HUES6 (cell line): ENCODE results near the gene GLUL.

ENCODE experiments used
- H3K27ac ChIP-seq: 2 replicates; pipeline ENCODE4 v1.7.0; 2013; ENCODE audit warnings: low read depth, mild to moderate bottlenecking, low read length, inconsistent platforms
- H3K27me3 ChIP-seq: 2 replicates; pipeline ENCODE4 v1.6.1; 2013; ENCODE audit warnings: low read length; ENCODE audit not compliant: control insufficient read depth, insufficient read depth
- H3K36me3 ChIP-seq: 2 replicates; pipeline ENCODE4 v1.6.1; 2013; ENCODE audit warnings: low read length; ENCODE audit not compliant: control insufficient read depth, insufficient read depth
- H3K4me1 ChIP-seq: 2 replicates; pipeline ENCODE4 v1.6.1; 2013; ENCODE audit warnings: low read length; ENCODE audit not compliant: control insufficient read depth, insufficient read depth
- H3K4me3 ChIP-seq: 2 replicates; pipeline ENCODE4 v1.5.1; 2013; ENCODE audit warnings: low read depth, low read length
- H3K9ac ChIP-seq: one replicate; pipeline ENCODE4 v1.6.1; 2013; ENCODE audit warnings: mild to moderate bottlenecking, low read length
- H3K9me3 ChIP-seq: 2 replicates; pipeline ENCODE4 v1.6.1; 2013; ENCODE audit warnings: low read depth, low read length; ENCODE audit not compliant: control insufficient read depth, insufficient read depth

The GLUL gene

GRCh38 chr1:182410620-182411273 is 19.2 kb upstream of the GLUL start:
- no peak overlapping the region for H3K27ac ChIP-seq
- peaks cover 4% of the 10 kb centered on the region; the same call in 1 of the 2 replicates for H3K9me3 ChIP-seq
- H3K4me3 ChIP-seq: no peak overlapping the region
- H3K27me3 ChIP-seq: no peaks in the 10 kb centered on the region
- no peak overlapping the region for H3K9ac ChIP-seq
- H3K36me3 ChIP-seq: no peaks in the 10 kb centered on the region
- H3K4me1 ChIP-seq: peaks cover 2% of the 10 kb centered on the region; the same call in 1 of the 2 replicates

- Histone ChIP-seq H3K4me3 (no peak overlapping the region), H3K36me3 (no peaks in the 10 kb centered on the region), H3K4me1 (peaks cover 2% of the 10 kb centered on the region; the same call in 1 of the 2 replicates), H3K9ac (no peak overlapping the region), H3K27me3 (no peaks in the 10 kb centered on the region), H3K27ac (no peak overlapping the region), H3K9me3 (peaks cover 9% of the 10 kb centered on the region; the same call in 1 of the 2 replicates)
Measured at GRCh38 chr1:182410138-182410537, 18.5 kb upstream of the GLUL start.

GRCh38 chr1:182408435-182409075 is 17.0 kb upstream of the GLUL start:
- H3K9ac ChIP-seq: no peak overlapping the region
- H3K27ac ChIP-seq: no peak overlapping the region
- H3K4me3 ChIP-seq: no peak overlapping the region
- H3K36me3 ChIP-seq: no peaks in the 10 kb centered on the region
- peaks cover 9% of the 10 kb centered on the region; the same call in 1 of the 2 replicates for H3K9me3 ChIP-seq
- H3K27me3 ChIP-seq: no peaks in the 10 kb centered on the region
- peaks cover 2% of the 10 kb centered on the region; the same call in 1 of the 2 replicates for H3K4me1 ChIP-seq

GRCh38 chr1:182407724-182408123 is 16.1 kb upstream of the GLUL start:
- H3K4me3 ChIP-seq: no peak overlapping the region
- H3K27ac ChIP-seq: no peak overlapping the region
- no peak overlapping the region for H3K9ac ChIP-seq
- no peaks in the 10 kb centered on the region for H3K36me3 ChIP-seq
- H3K27me3 ChIP-seq: no peaks in the 10 kb centered on the region
- H3K4me1 ChIP-seq: peaks cover 2% of the 10 kb centered on the region; the same call in 1 of the 2 replicates
- H3K9me3 ChIP-seq: peaks cover 9% of the 10 kb centered on the region; the same call in 1 of the 2 replicates

GRCh38 chr1:182406012-182406411 is 14.4 kb upstream of the GLUL start:
- no peaks in the 10 kb centered on the region for H3K36me3 ChIP-seq
- no peak overlapping the region for H3K9ac ChIP-seq
- H3K27ac ChIP-seq: no peak overlapping the region
- H3K4me3 ChIP-seq: no peak overlapping the region
- H3K27me3 ChIP-seq: no peaks in the 10 kb centered on the region
- peaks cover 2% of the 10 kb centered on the region; the same call in 1 of the 2 replicates for H3K4me1 ChIP-seq
- H3K9me3 ChIP-seq: peaks cover 9% of the 10 kb centered on the region; the same call in 1 of the 2 replicates

GRCh38 chr1:182405578-182405977 is 14.0 kb upstream of the GLUL start:
- Histone ChIP-seq H3K27ac (no peak overlapping the region), H3K9ac (no peak overlapping the region), H3K36me3 (no peaks in the 10 kb centered on the region)

GRCh38 chr1:182404781-182405180 is 13.2 kb upstream of the GLUL start:
- Histone ChIP-seq H3K4me3 (no peak overlapping the region), H3K36me3 (no peaks in the 10 kb centered on the region), H3K4me1 (peaks cover 2% of the 10 kb centered on the region; the same call in 1 of the 2 replicates), H3K27ac (no peak overlapping the region), H3K9me3 (peaks cover 9% of the 10 kb centered on the region; the same call in 1 of the 2 replicates), H3K9ac (no peak overlapping the region), H3K27me3 (no peaks in the 10 kb centered on the region)

More at GRCh38 chr1:182405578-182405977, 14.0 kb upstream of the GLUL start:
- H3K4me3 ChIP-seq: no peak overlapping the region
- no peaks in the 10 kb centered on the region for H3K27me3 ChIP-seq
- peaks cover 2% of the 10 kb centered on the region; the same call in 1 of the 2 replicates for H3K4me1 ChIP-seq
- H3K9me3 ChIP-seq: peaks cover 9% of the 10 kb centered on the region; the same call in 1 of the 2 replicates

GRCh38 chr1:182400567-182400966 is 9.0 kb upstream of the GLUL start, which contains the start of gene TEDDM1:
TEDDM1 (minus strand) TSS chr1:182400667; CDS start chr1:182400485, 182 bp downstream.
- H3K36me3 ChIP-seq: no peaks in the 10 kb centered on the region
- H3K27me3 ChIP-seq: no peaks in the 10 kb centered on the region
- no peak within 1 kb of the TSS for H3K4me3 ChIP-seq
- H3K27ac ChIP-seq: no peak within 1 kb of the TSS
- no peak within 1 kb of the TSS for H3K9ac ChIP-seq
- H3K9me3 ChIP-seq: peaks cover 3% of the 10 kb centered on the region; the same call in 1 of the 2 replicates
- no peaks in the 10 kb centered on the region for H3K4me1 ChIP-seq

- Histone ChIP-seq H3K9ac (no peak overlapping the region), H3K9me3 (no peaks in the 10 kb centered on the region), H3K36me3 (no peaks in the 10 kb centered on the region)
Measured at GRCh38 chr1:182397653-182398393, 6.2 kb upstream of the GLUL start.

GRCh38 chr1:182395906-182396305 is 4.3 kb upstream of the GLUL start:
- Histone ChIP-seq H3K4me1 (peaks cover 7% of the 10 kb centered on the region), H3K9ac (no peak overlapping the region), H3K9me3 (no peaks in the 10 kb centered on the region), H3K27me3 (no peaks in the 10 kb centered on the region), H3K36me3 (no peaks in the 10 kb centered on the region), H3K27ac (no peak overlapping the region), H3K4me3 (no peak overlapping the region)

More at GRCh38 chr1:182397653-182398393, 6.2 kb upstream of the GLUL start:
- Histone ChIP-seq H3K27me3 (no peaks in the 10 kb centered on the region), H3K4me1 (peaks cover 3% of the 10 kb centered on the region), H3K4me3 (no peak overlapping the region), H3K27ac (no peak overlapping the region)
